Gastrocnemius medialis (tissue), 4 donors: ENCODE measurements around the gene SMARCC1.

Source experiments
- CTCF ChIP-seq, 5 experiments: fragments of 450-650 bp in 3 of 5; fragments of 200-600 bp in 2 of 5; sonication (generic) in 2 of 5; IDR thresholded peaks in 4 of 5; conservative IDR thresholded peaks in 1 of 5; 1 replicate in 4 of 5; 2 replicates in 1 of 5; pipeline ENCODE4 v1.5.1; 2016 to 2019; ENCODE audit warnings: antibody characterized with exemption in 5 of 5, mild to moderate bottlenecking in 3 of 5, moderate library complexity in 3 of 5
- POLR2A ChIP-seq, 2 donors: fragments of 450-650 bp; IDR thresholded peaks; one replicate each; pipeline ENCODE4 v1.6.1; 2017; ENCODE audit warnings: antibody characterized with exemption in 2 of 2, mild to moderate bottlenecking in 2 of 2, moderate library complexity in 2 of 2

- TF ChIP-seq CTCF (IDR thresholded peaks at IDR 0.05 in 4 of 5, conservative IDR thresholded peaks at IDR 0.05 in 1 of 5) (no peak), POLR2A (IDR thresholded peaks at IDR 0.05) (no peak)
Measured at GRCh38 chr3:47583320-47584075, 198.2 kb downstream of the SMARCC1 start.
